GM12864 (cell line): ENCODE data around the gene RTP5.
A peak's percentile ranks its signal among the peaks of the same experiment; 100 is the strongest.

Experiments
- DNase-seq: peaks from one replicate; pipeline ENCODE4 v3.0.0-alpha.2; 2011; ENCODE audit warnings: low read depth
- H3K4me3 ChIP-seq: 2 replicates; pipeline ENCODE4 v1.5.1; 2011; ENCODE audit warnings: mild to moderate bottlenecking, low read depth, low read length, control low read depth
- TF ChIP-seq, protein P1 (sequence below): IDR thresholded peaks from 2 replicates; pipeline ENCODE4 v1.5.1; 2011; ENCODE audit warnings: low read depth, mild to moderate bottlenecking, moderate library complexity, low read length, control low read depth, inconsistent platforms; ENCODE audit errors: missing control alignments

Gene RTP5

DNA sequence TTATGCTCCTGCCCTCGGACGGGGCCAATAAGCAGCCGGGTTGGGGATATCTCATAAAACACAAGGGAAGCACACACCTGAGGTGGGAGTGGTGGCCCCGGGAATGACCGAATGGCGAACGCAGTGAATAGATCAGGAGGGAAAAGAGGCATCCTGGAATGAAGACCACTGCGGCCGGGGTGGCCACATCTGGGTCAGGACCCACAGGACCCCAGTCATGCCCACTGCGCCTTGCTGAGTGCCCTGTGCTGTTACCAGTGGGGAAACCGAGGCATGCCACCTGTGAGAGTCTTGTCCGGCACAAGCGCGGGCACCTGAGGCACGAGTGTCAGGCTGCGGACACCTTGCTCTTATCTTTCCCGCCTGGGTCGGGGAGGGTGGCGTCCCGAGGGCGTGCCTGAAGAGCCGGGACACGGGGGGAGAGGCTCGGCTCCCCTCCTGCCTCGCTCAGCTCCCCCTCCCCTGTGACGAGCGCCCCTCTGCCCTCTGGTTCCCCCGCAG, 12.4 kb upstream of the RTP5 start:
- TF ChIP-seq, protein P1, sequence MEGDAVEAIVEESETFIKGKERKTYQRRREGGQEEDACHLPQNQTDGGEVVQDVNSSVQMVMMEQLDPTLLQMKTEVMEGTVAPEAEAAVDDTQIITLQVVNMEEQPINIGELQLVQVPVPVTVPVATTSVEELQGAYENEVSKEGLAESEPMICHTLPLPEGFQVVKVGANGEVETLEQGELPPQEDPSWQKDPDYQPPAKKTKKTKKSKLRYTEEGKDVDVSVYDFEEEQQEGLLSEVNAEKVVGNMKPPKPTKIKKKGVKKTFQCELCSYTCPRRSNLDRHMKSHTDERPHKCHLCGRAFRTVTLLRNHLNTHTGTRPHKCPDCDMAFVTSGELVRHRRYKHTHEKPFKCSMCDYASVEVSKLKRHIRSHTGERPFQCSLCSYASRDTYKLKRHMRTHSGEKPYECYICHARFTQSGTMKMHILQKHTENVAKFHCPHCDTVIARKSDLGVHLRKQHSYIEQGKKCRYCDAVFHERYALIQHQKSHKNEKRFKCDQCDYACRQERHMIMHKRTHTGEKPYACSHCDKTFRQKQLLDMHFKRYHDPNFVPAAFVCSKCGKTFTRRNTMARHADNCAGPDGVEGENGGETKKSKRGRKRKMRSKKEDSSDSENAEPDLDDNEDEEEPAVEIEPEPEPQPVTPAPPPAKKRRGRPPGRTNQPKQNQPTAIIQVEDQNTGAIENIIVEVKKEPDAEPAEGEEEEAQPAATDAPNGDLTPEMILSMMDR: no peak
- no peak for DNase-seq
- H3K4me3 ChIP-seq: peak overlapping the region; percentile 69

DNA sequence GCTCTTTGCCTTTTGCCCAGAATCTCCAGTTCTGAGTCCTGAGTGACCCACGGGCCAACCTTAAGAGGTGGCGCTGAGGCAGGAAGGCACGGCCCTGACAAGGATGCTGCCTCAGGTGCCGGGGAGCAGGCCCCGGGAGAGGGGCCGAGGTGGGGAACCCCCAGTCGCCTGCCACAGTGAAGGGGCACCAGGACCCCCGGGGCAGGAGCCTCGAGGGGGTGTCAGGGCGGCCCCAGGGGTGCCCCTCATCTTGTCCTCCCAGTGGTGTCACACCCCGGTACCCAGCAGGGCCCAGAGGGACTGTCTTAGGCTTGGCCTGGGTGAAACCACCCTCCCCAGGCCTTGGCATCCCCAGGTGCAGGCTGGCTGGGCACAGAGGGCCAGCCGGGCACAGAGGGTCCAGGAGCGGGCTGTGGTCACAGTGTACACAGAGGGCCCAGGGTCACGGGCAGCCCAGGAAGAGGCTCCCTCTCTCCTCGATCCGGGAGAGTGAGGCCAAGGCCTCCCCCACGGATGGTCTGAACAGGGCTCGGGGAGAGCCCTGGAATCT, 11.9 kb upstream of the RTP5 start:
- TF ChIP-seq, protein P1: no peak

DNA sequence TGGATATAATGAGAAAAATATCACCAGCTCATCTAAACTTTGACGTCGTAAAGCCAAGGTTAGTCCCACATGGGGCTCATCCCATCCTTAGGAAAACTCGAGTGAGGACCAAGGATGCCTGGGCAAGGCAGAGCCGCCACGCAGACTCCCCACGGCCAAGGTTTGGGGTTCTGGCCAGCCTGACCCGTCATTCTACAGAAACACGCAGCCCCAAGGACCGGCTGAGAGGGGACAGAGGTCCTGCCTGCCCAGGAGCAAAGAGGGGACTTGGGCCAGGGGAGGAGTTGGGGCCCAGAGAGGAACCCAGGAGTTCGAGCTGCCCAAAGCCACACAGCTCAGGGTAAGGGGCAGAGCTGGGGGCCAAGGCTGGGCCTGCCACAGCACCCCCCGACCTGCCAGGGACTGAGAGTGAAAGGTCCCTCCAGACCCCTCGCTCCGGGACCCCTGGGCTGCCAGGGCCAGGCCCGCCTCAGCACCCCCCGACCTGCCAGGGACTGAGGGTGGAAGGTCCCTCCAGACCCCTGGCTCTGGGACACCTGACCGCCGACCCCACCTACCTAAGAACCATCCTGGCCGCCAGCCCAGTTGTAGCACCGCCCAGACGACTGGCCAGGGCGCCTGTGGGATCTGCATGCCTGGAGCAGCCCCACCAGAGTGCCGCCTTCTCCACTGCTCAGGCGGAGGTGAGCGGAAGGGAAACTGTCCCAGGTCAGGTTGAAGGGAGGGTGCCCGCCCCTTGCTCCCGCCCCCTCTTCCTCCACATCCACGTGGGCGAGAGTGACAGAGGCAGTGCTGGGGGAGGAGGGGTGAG, 11.1 kb upstream of the RTP5 start, which contains the start of gene PDCD1:
PDCD1 (minus strand) TSS at position 689 of the 811 bp plus-strand sequence; CDS start at position 633, 56 bp downstream.
- TF ChIP-seq, protein P1: no peak
- peak; percentile 64 for DNase-seq
- peak within 1 kb of the TSS; percentile 69 for H3K4me3 ChIP-seq

More for the DNA sequence above, 11.9 kb upstream of the RTP5 start:
- peak overlapping the region; percentile 69 for H3K4me3 ChIP-seq
- DNase-seq: no peak

DNA sequence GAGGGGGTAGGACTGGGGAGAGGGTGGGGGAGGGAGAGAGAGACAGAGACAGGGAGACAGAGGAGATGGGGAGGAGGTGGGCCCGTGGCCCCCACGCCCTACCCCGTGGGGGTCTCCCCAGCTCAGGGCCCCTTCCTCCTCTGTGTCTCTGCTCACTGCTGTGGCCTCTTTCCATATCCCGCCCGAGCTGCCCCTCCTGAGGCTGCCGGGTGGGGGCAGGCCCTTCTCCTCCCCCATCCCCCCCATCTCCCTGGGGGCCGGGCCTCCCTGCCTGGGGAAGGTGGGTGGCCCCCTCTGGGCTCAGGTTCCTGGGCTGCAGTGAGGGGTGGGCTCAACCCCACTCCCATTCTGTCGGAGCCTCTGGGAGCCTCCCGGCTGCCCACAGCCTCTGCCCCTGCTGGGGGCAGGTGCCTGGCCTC, 10.5 kb upstream of the RTP5 start:
- H3K4me3 ChIP-seq: peak overlapping the region; percentile 69
- TF ChIP-seq, protein P1: peak; percentile 9
- DNase-seq: no peak

DNA sequence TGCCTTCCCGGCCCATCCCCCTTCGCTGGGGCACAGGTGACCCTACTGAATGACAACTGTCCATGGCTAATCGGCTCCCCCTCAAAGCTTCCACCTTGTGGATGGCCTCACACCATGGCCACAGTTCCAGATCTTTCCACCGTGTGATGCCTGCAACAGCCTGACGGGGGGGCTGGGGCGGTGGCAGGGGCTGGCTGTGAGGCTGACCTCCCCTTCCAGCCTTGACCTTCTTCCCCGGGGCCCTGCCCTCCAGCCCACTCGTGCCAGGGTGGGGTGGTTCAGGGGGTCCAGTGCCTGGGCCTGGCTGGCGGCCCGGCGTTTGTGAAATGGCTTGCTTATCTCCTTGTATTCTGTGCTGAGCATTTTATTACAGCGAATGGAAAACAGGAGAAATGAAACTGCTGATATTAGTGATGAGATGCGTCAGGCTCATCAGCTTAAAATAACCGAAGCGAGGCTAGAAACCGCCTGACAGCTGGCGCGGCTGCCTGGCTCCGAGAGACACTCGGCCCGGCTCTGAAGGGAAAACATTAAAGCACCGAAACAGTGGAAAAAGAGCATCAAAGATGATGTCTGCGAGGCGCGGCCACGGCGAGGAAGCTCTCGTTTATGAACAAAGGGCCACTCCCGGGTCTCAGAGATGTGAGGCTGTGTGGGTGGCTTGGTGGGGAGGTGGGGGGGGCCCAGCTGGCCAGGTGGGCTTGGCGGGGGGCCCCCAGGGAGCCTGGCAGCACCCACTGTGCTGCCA, 9.9 kb upstream of the RTP5 start:
- DNase-seq: peak; percentile 59
- TF ChIP-seq, protein P1: peak; percentile 28
- peak overlapping the region; percentile 69 for H3K4me3 ChIP-seq

DNA sequence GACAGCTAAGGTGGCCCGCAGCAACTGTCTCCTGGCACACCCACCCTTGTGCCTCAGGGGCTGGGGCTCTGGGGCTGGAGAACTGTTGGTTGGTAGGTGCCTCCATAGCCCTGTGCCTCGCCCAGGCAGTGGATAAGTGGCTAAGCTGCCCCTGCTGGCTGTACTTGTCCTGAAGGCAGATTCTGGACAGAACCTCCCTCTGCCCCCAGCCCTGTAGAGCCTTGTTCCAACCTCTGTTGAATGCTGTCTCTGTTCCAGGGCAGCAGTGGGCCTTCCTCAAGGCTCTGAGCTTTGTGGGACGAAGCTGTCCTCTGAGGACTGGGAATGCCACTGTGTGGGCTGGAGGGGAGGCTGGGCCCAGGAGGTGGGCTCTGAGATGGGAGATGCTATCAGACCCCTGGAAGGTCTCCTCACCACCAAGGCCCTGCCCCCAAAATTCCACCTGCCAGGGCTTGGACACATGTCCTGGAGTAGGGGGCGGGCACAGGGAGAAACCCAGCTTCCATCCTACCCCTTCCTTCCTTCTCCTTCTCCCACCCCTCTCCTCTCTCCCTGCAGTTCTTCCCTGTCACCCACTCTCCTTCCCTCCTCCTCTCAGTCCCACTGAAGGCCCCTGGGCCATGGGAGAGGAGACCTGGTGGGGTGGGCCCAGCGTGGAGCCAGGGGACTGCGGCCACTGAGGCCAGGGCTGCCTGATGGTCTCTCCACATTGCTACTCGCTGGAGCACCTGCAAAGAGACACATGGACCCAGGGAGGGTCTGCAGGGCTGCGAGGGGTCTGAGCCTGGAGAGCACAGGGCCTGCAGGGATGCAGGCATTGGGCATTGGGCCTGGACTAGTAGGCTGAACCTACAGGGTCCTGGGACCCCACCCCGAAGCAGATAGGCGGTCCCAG, 9.1 kb upstream of the RTP5 start:
- TF ChIP-seq, protein P1: peak; percentile 19
- peak overlapping the region; percentile 28 for H3K4me3 ChIP-seq
- no peak for DNase-seq
